ENCODE data around the gene ELP2. TPM values are rescaled to one million over a fixed set of nuclear protein-coding genes. Genes with fewer than 3 reads are reported as not detected.
A peak's percentile ranks its signal among the peaks of the same experiment; 100 is the strongest.

ELP2 gene
- total RNA-seq, 1 experiment from 2014 or later, result 137 TPM

GRCh38 chr18:36195427-36196122 is 65.9 kb downstream of the ELP2 start:
- H2BK20ac ChIP-seq (ENCODE audit: low read depth, low read length, poor library complexity, severe bottlenecking), result no peak overlapping the region
- no peak for TF ChIP-seq CTCF (conservative IDR thresholded peaks at IDR 0.05)
- H2BK5ac ChIP-seq (ENCODE audit: insufficient read length, low read length), result no peak overlapping the region
- no peak overlapping the region for H3K4ac ChIP-seq (ENCODE audit: low read depth, low read length)
- H4K5ac ChIP-seq (ENCODE audit: insufficient read length, low read depth, low read length), result no peak overlapping the region
- no peak overlapping the region for H3K56ac ChIP-seq (ENCODE audit: insufficient read length, low read depth, low read length)
- H3K4me2 ChIP-seq (ENCODE audit: insufficient read depth, insufficient read length, low read length), result no peak overlapping the region
- peaks cover 6 to 15% (median 6%) of the 10 kb centered on the region in 3 experiments; a peak in 6 of 7 replicates for H3K36me3 Mint-ChIP-seq (ENCODE audit: insufficient read depth in 1 of 3, low read depth in 3 of 3)
- no peak overlapping the region for H3K27ac ChIP-seq (ENCODE audit: insufficient read length, low read depth, low read length)
- peak overlapping the region in 1 of 3 experiments; percentile 71; a peak in 2 of 7 replicates for H3K27ac Mint-ChIP-seq
- no peak overlapping the region for H2BK15ac ChIP-seq (ENCODE audit: low read depth, low read length)
- no peak overlapping the region for H3K9ac ChIP-seq (ENCODE audit: extremely low read depth, insufficient read length, low read length)
- H3K4me3 Mint-ChIP-seq, result no peak overlapping the region
- H3K4me1 Mint-ChIP-seq, result no peaks in the 10 kb centered on the region; a peak in 1 of 4 replicates
- no peaks in the 10 kb centered on the region for H3K9me3 Mint-ChIP-seq
- H3K27me3 ChIP-seq (ENCODE audit: insufficient read depth, low read length), result no peaks in the 10 kb centered on the region
- H3K23ac ChIP-seq (ENCODE audit: insufficient read length, low read depth, low read length), result no peak overlapping the region
- no peaks in the 10 kb centered on the region for H4K20me1 ChIP-seq (ENCODE audit: control insufficient read depth, insufficient read depth, insufficient read length)
- H4K8ac ChIP-seq (replicated peaks; ENCODE audit: insufficient read length, low read depth, low read length), result no peak overlapping the region
- no peaks in the 10 kb centered on the region for H3K79me2 ChIP-seq (ENCODE audit: insufficient read depth, low read length)
- H3K23me2 ChIP-seq (ENCODE audit: insufficient read length, low read depth, low read length, poor library complexity, severe bottlenecking), result no peaks in the 10 kb centered on the region
- H4K91ac ChIP-seq (ENCODE audit: insufficient read length, low read depth, low read length), result no peak overlapping the region
- no peak overlapping the region for H3K18ac ChIP-seq (ENCODE audit: insufficient read length, low read depth, low read length)
- no peaks in the 10 kb centered on the region for H3K79me1 ChIP-seq (ENCODE audit: insufficient read depth, low read depth, low read length, poor library complexity, severe bottlenecking)
- H3K9me3 ChIP-seq (ENCODE audit: control insufficient read depth, low read depth, low read length), result no peaks in the 10 kb centered on the region
- H3K14ac ChIP-seq (ENCODE audit: insufficient read depth, low read length), result no peak overlapping the region
- H3K4me1 ChIP-seq (ENCODE audit: insufficient read depth, low read length), result no peaks in the 10 kb centered on the region
- DNase-seq, result no peak
- no peak overlapping the region for H2AFZ ChIP-seq (ENCODE audit: low read length)
- no peak overlapping the region for H3T11ph ChIP-seq (ENCODE audit: low read length)
- no peaks in the 10 kb centered on the region for H3K27me3 Mint-ChIP-seq (ENCODE audit: low read depth)
- no peak overlapping the region for H2BK120ac ChIP-seq (ENCODE audit: low read depth, low read length, poor library complexity, severe bottlenecking)
- no peak overlapping the region for H2AK5ac ChIP-seq (ENCODE audit: insufficient read length, low read length)
- WGBS (ENCODE audit: extremely low coverage, insufficient read length, low lambda C conversion rate), result no CpG with 5 or more reads among the region's 3 CpGs
- no peak overlapping the region for H2BK12ac ChIP-seq (ENCODE audit: insufficient read length, low read depth, low read length)
